B cell (primary cell): ENCODE data around the gene ARAP1. TPM values are rescaled to one million over a fixed set of nuclear protein-coding genes. Genes with fewer than 3 reads are reported as not detected.

ENCODE experiments used
- ATAC-seq: fragments of 200-7000 bp; cut with Tn5 transposase; one replicate; pipeline ENCODE4 v1.10.0; 2021; ENCODE audit warnings: low read depth, mild to moderate bottlenecking, moderate number of reproducible peaks, moderate library complexity
- CTCF ChIA-PET: fragments of 350-600 bp; sonication (Branson Sonifier 250); formaldehyde crosslinking; loops from one replicate; lab custom pipeline; 2021; ENCODE audit warnings: antibody characterized with exemption, inconsistent platforms; lab: Charles Lee
- POLR2A ChIA-PET: fragments of 350-600 bp; sonication (Branson Sonifier 250); formaldehyde crosslinking; loops from one replicate; lab custom pipeline; 2021; ENCODE audit warnings: antibody characterized with exemption; lab: Charles Lee
- DNase-seq: peaks from one replicate; pipeline ENCODE4 v3.0.0; 2013
- H2AFZ ChIP-seq: 2 replicates; pipeline ENCODE4 v1.6.1; 2012; ENCODE audit warnings: mild to moderate bottlenecking, low read depth, low read length; ENCODE audit not compliant: insufficient read depth, poor library complexity, severe bottlenecking
- H3K27ac ChIP-seq, 2 donors: 1 replicate in 1 of 2; 2 replicates in 1 of 2; pipeline ENCODE4 v1.5.1; 2012 to 2013; ENCODE audit warnings: low read length in 2 of 2, mild to moderate bottlenecking in 2 of 2, moderate library complexity in 1 of 2
- H3K27me3 ChIP-seq, 4 experiments: fragments of 200-600 bp in 1 of 4; sonication (generic) in 1 of 4; replicated peaks in 1 of 4; 1 replicate in 2 of 4; 2 replicates in 2 of 4; pipeline versions ENCODE4 v1.6.1 to v1.7.0; 2013 to 2016; ENCODE audit warnings: low read length in 3 of 4, mild to moderate bottlenecking in 2 of 4, mixed read lengths in 1 of 4, moderate library complexity in 1 of 4; ENCODE audit not compliant: insufficient read depth in 4 of 4, control insufficient read depth in 3 of 4; ENCODE audit errors: control extremely low read depth in 1 of 4
- H3K36me3 ChIP-seq, 2 experiments: replicated peaks in 1 of 2; 1 replicate in 1 of 2; 2 replicates in 1 of 2; pipeline versions ENCODE4 v1.6.1 to v1.7.1; 2013; ENCODE audit warnings: low read length in 1 of 2; ENCODE audit not compliant: insufficient read depth in 2 of 2, control insufficient read depth in 1 of 2; ENCODE audit errors: control extremely low read depth in 1 of 2, extremely low read depth in 1 of 2
- H3K4me1 ChIP-seq, 2 donors: fragments of 200-600 bp in 1 of 2; sonication (generic) in 1 of 2; 1 replicate in 1 of 2; 2 replicates in 1 of 2; pipeline versions ENCODE4 v1.5.1 to v1.6.1; 2013 to 2017; ENCODE audit warnings: low read length in 2 of 2; ENCODE audit not compliant: control insufficient read depth in 2 of 2, insufficient read depth in 2 of 2
- H3K4me2 ChIP-seq: replicated peaks from 2 replicates; pipeline ENCODE3; 2012; ENCODE audit warnings: mild to moderate bottlenecking, low read depth, low read length; ENCODE audit not compliant: poor library complexity, severe bottlenecking
- H3K4me3 ChIP-seq, 5 experiments: fragments of 200-600 bp in 1 of 5; sonication (generic) in 1 of 5; 1 replicate in 3 of 5; 2 replicates in 2 of 5; pipeline versions ENCODE4 v1.5.1 to v1.7.0; 2011 to 2016; ENCODE audit warnings: low read length in 4 of 5, mild to moderate bottlenecking in 4 of 5, low read depth in 2 of 5, control low read depth in 1 of 5, moderate library complexity in 1 of 5; ENCODE audit not compliant: insufficient read depth in 1 of 5; ENCODE audit errors: control extremely low read depth in 1 of 5, extremely low read depth in 1 of 5
- H3K79me2 ChIP-seq: fragments of 200-600 bp; sonication (generic); one replicate; pipeline ENCODE4 v1.6.0; 2016; ENCODE audit warnings: low read length; ENCODE audit not compliant: control insufficient read depth, insufficient read depth
- H3K9ac ChIP-seq: fragments of 200-600 bp; sonication (generic); 2 replicates; pipeline ENCODE4 v1.6.1; 2017; ENCODE audit warnings: mild to moderate bottlenecking, low read length, moderate library complexity
- H3K9me3 ChIP-seq, 3 donors: one replicate each; pipeline versions ENCODE4 v1.6.1 to v1.7.1; 2013; ENCODE audit warnings: low read length in 2 of 3; ENCODE audit not compliant: control insufficient read depth in 2 of 3, insufficient read depth in 1 of 3; ENCODE audit errors: control extremely low read depth in 1 of 3
- H4K20me1 ChIP-seq: 2 replicates; pipeline ENCODE4 v1.6.0; 2012; ENCODE audit warnings: mild to moderate bottlenecking, low read length; ENCODE audit not compliant: insufficient read depth, control insufficient read depth, poor library complexity, severe bottlenecking
- H3K27ac Mint-ChIP-seq: one replicate; pipeline ENCODE4 v1.8.0; 2021; ENCODE audit warnings: mixed read lengths
- H3K27me3 Mint-ChIP-seq: one replicate; pipeline ENCODE4 v1.8.0; 2021; ENCODE audit warnings: mixed read lengths
- H3K4me1 Mint-ChIP-seq: one replicate; pipeline ENCODE4 v1.8.0; 2021; ENCODE audit warnings: mixed read lengths
- H3K4me3 Mint-ChIP-seq: one replicate; pipeline ENCODE4 v1.8.0; 2021; ENCODE audit warnings: mixed read lengths
- H3K9me3 Mint-ChIP-seq: one replicate; pipeline ENCODE4 v1.8.0; 2022; ENCODE audit warnings: mixed read lengths; ENCODE audit not compliant: insufficient read depth
- EZH2 ChIP-seq: IDR thresholded peaks from 2 replicates; pipeline ENCODE4 v1.6.1; 2012; ENCODE audit warnings: borderline replicate concordance, low read depth, mild to moderate bottlenecking, moderate library complexity, low read length; ENCODE audit not compliant: insufficient read depth, poor library complexity, severe bottlenecking
- WGBS: methylation state at CpG from one replicate; pipeline ENCODE4 v1.1.5; 2013; ENCODE audit warnings: missing lambda C conversion rate; ENCODE audit not compliant: insufficient coverage; 5-methylcytosine and 5-hydroxymethylcytosine counted together
- intact Hi-C: fragments of 100-400 bp; cut with micrococcal nuclease; formaldehyde crosslinking; loops from one replicate; pipeline ENCODE4 v1.10.0; 2022
- polyA plus RNA-seq: library from polyadenylated mRNA; depleted of rRNA; stranded (reverse); fragments of >200 nt; gene quantifications from 2 replicates; pipeline ENCODE4 v1.2.3, GENCODE V29; 2012
- total RNA-seq, 2 donors: library from RNA; stranded (reverse); fragments of 120-200 nt in 1 of 2; gene quantifications; 1 replicate in 1 of 2; 2 replicates in 1 of 2; pipeline versions ENCODE4 v1.2.3 to v1.2.4, GENCODE V29; 2013 to 2022
- TF ChIP-seq, protein P1 (sequence below): fragments of 200-600 bp; IDR thresholded peaks from one replicate; pipeline ENCODE4 v1.8.0; 2022; ENCODE audit warnings: antibody characterized with exemption, mild to moderate bottlenecking

The ARAP1 gene
- total and polyA plus RNA-seq, 2 donors (not counting 1 experiment from before 2014, with no cell fraction given): 143 to 242 TPM

DNA sequence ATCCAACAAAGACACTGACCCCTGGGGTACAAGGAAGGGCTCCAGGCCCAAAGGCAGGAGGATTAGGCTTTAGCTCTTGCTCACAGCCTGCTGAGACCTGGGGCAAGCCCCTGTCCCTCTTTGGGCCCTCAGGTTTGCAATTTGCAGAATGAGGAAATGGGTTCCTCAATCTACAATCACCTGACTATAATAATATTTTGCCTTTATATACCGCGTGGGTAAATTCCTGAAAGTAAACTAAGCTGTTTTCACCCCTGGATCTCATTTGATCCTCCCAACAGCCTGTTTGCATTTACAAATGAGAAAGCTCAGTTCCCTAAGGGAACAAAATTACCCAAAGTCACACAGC is 40.8 kb upstream of the ARAP1 start:
- Histone ChIP-seq H3K9me3 (no peaks in the 10 kb centered on the region), H3K9ac (peak overlapping the region; percentile 95), H4K20me1 (no peaks in the 10 kb centered on the region), H3K79me2 (peaks cover 10% of the 10 kb centered on the region), H3K27ac (peak overlapping the region; percentile 94 to 97), H3K4me1 (peaks cover 23 to 29% of the 10 kb centered on the region in 2 donors), H3K4me3 (peak overlapping the region; percentile 17 to 98 (median 85)), H2AFZ (peak overlapping the region; percentile 90), H3K36me3 (no peaks in the 10 kb centered on the region), H3K4me2 (peak overlapping the region; percentile 62), H3K27me3 (no peaks in the 10 kb centered on the region)
- ChIA-PET CTCF (interaction anchor here (0.8 to 10.6 kb wide), 17 partner anchors 10 to 385 kb away, joined by 3 to 390 read pairs (median 4); partner anchors contain the start of gene ATG16L2), POLR2A (interaction anchor here (0.6 to 4.8 kb wide), 10 partner anchors 11 to 71 kb away, joined by 3 to 39 read pairs (median 6); partner anchors contain the start of gene ATG16L2)
- intact Hi-C loops: loop anchor here (1.0 kb wide), 4 partner anchors 22 to 109 kb away; partner anchors contain the start of gene ARAP1
- TF ChIP-seq, protein P1, sequence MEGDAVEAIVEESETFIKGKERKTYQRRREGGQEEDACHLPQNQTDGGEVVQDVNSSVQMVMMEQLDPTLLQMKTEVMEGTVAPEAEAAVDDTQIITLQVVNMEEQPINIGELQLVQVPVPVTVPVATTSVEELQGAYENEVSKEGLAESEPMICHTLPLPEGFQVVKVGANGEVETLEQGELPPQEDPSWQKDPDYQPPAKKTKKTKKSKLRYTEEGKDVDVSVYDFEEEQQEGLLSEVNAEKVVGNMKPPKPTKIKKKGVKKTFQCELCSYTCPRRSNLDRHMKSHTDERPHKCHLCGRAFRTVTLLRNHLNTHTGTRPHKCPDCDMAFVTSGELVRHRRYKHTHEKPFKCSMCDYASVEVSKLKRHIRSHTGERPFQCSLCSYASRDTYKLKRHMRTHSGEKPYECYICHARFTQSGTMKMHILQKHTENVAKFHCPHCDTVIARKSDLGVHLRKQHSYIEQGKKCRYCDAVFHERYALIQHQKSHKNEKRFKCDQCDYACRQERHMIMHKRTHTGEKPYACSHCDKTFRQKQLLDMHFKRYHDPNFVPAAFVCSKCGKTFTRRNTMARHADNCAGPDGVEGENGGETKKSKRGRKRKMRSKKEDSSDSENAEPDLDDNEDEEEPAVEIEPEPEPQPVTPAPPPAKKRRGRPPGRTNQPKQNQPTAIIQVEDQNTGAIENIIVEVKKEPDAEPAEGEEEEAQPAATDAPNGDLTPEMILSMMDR: no peak
- no peak for TF ChIP-seq EZH2
- Mint-ChIP-seq H3K4me3 (peak overlapping the region; percentile 99), H3K9me3 (no peaks in the 10 kb centered on the region), H3K4me1 (peaks cover 38% of the 10 kb centered on the region), H3K27me3 (no peaks in the 10 kb centered on the region), H3K27ac (peak overlapping the region; percentile 100)
- no peak for ATAC-seq
- no peak for DNase-seq
- no CpG with 5 or more reads among the region's 2 CpGs for WGBS

DNA sequence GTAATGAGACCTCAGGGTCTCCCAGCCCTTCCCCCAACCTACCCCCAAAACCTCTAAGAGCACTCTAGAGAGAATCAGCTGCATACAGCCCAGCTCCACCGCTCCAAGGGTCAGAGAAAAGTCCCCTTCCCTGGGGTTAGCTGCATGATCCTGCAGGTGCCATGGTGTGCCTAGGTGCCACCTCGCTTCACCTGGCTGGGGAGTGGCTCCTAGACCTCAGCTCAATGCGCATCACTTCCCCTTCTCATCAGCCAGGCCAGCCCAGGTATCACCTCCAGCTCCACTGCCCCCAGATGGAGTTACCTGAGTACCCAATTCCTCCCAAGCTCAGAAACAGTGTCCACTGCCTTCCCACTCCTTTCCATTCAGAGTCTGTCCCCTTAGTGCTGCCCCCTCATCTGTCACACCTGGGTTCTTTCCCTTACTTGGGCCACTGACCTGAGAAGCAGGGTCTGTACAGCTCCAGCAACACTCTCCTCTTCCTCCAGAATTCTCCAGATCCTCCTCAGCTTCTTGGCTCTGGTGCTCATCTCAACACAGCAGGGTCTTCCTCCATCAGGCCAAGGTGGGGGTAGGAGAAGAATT is 40.3 kb upstream of the ARAP1 start:
- no peaks in the 10 kb centered on the region for H3K9me3 Mint-ChIP-seq
- H3K27ac ChIP-seq: peak overlapping the region; percentile 94 to 97
- DNase-seq (peak; percentile 59), ATAC-seq (no peak)
- H3K36me3 ChIP-seq: no peaks in the 10 kb centered on the region
- H3K4me1 Mint-ChIP-seq: peaks cover 43% of the 10 kb centered on the region
- TF ChIP-seq EZH2: no peak
- TF ChIP-seq, protein P1: no peak
- H3K27ac Mint-ChIP-seq: peak overlapping the region; percentile 100
- no peak overlapping the region for H3K4me3 ChIP-seq
- no peaks in the 10 kb centered on the region for H4K20me1 ChIP-seq
- intact Hi-C loops: loop anchor here (1.0 kb wide), 4 partner anchors 23 to 108 kb away; partner anchors contain the start of gene ARAP1
- H3K4me1 ChIP-seq: peaks cover 28 to 34% of the 10 kb centered on the region in 2 donors
- peak overlapping the region; percentile 95 for H3K9ac ChIP-seq
- CTCF ChIA-PET: interaction anchor here (0.7 to 10.6 kb wide), 18 partner anchors 10 to 385 kb away, joined by 3 to 390 read pairs (median 4); partner anchors contain the start of gene ATG16L2
- POLR2A ChIA-PET: interaction anchor here (0.6 to 4.8 kb wide), 9 partner anchors 11 to 70 kb away, joined by 3 to 39 read pairs (median 6); partner anchors contain the start of gene ATG16L2
- H3K27me3 ChIP-seq: no peaks in the 10 kb centered on the region
- H3K27me3 Mint-ChIP-seq: no peaks in the 10 kb centered on the region
- 85% methylated on average over 3 of the region's 3 CpGs for WGBS
- no peaks in the 10 kb centered on the region for H3K9me3 ChIP-seq
- peak overlapping the region; percentile 99 for H3K4me3 Mint-ChIP-seq
- peaks cover 10% of the 10 kb centered on the region for H3K79me2 ChIP-seq
- peak overlapping the region; percentile 62 for H3K4me2 ChIP-seq
- H2AFZ ChIP-seq: peak overlapping the region; percentile 90
